ENCODE data around the gene APIP.

GRCh38 chr11:34962034-34962433, 45.9 kb upstream of the APIP start:
- no peak for TF ChIP-seq POLR2AphosphoS5 (IDR thresholded peaks at IDR 0.05)
- no peak for TF ChIP-seq CTCF (IDR thresholded peaks at IDR 0.05)

Data from stomach (tissue), 4 donors.